Suprapubic skin (tissue), 3 donors: ENCODE results near the gene UGGT1.
A peak's percentile ranks its signal among the peaks of the same experiment; 100 is the strongest.

ENCODE experiments used
- EP300 ChIP-seq: sonication (generic); formaldehyde crosslinking; IDR thresholded peaks from one replicate; pipeline ENCODE4 v1.6.1; 2017; ENCODE audit warnings: antibody characterized with exemption
- TF ChIP-seq, protein P1 (sequence below), 2 donors: fragments of 200-600 bp in 1 of 2; fragments of 450-650 bp in 1 of 2; sonication (generic) in 1 of 2; IDR thresholded peaks; one replicate each; pipeline ENCODE4 v1.5.1; 2016 to 2019; ENCODE audit warnings: antibody characterized with exemption in 2 of 2, mild to moderate bottlenecking in 1 of 2, moderate library complexity in 1 of 2

- TF ChIP-seq, protein P1, sequence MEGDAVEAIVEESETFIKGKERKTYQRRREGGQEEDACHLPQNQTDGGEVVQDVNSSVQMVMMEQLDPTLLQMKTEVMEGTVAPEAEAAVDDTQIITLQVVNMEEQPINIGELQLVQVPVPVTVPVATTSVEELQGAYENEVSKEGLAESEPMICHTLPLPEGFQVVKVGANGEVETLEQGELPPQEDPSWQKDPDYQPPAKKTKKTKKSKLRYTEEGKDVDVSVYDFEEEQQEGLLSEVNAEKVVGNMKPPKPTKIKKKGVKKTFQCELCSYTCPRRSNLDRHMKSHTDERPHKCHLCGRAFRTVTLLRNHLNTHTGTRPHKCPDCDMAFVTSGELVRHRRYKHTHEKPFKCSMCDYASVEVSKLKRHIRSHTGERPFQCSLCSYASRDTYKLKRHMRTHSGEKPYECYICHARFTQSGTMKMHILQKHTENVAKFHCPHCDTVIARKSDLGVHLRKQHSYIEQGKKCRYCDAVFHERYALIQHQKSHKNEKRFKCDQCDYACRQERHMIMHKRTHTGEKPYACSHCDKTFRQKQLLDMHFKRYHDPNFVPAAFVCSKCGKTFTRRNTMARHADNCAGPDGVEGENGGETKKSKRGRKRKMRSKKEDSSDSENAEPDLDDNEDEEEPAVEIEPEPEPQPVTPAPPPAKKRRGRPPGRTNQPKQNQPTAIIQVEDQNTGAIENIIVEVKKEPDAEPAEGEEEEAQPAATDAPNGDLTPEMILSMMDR (IDR thresholded peaks at IDR 0.05): peak; percentile 34 to 64
- TF ChIP-seq EP300: no peak
These were observed 87.9 kb downstream of the UGGT1 start for GRCh38 chr2:128178650-128179460.
